ENCODE data around the gene INPP5A. TPM values are rescaled to one million over a fixed set of nuclear protein-coding genes. Genes with fewer than 3 reads are reported as not detected.

The INPP5A gene
- total and polyA plus RNA-seq, 9 of the 15 experiments (the other 6 are each of a cell fraction or from before 2014, with no cell fraction given): 0.66 to 11.6 (median 7.7) TPM

- no peak for TF ChIP-seq E2F5 (CRISPR knock-in tag; IDR thresholded peaks at IDR 0.05)
Measured at GRCh38 chr10:132654121-132654571, 116.6 kb downstream of the INPP5A start (continued).

- peaks cover 0 to 19% of the 10 kb centered on the region in 2 experiments; a peak in 2 of 5 replicates for H3K4me1 ChIP-seq (replicated peaks in 1 of 2; ENCODE audit: control insufficient read depth in 2 of 2, insufficient read depth in 2 of 2, low read length in 2 of 2)
- no peaks in the 10 kb centered on the region for H3K9me3 ChIP-seq (replicated peaks; ENCODE audit: control insufficient read depth, insufficient read depth, low read depth, low read length)
- H3K27ac ChIP-seq (ENCODE audit: extremely low read depth, low read depth, low read length): no peak overlapping the region
- DNase-seq (ENCODE audit: extremely low read depth in 1 of 4, low spot score in 3 of 4): peak; percentile 64 to 82 (median 80)
- peak; percentile 91 for ATAC-seq
- no peaks in the 10 kb centered on the region for H3K27me3 ChIP-seq (ENCODE audit: control insufficient read depth in 2 of 2, insufficient read depth in 2 of 2, low read length in 2 of 2)
- in situ Hi-C loops (cut with MboI) (loop anchor here (25.0 kb wide), 1 partner anchor 457 kb away; no protein-coding TSS in a partner anchor), intact Hi-C loops (cut with micrococcal nuclease) (loop anchor here (10.0 kb wide), 1 partner anchor 140 kb away; no protein-coding TSS in a partner anchor)
- ChIA-PET CTCF (ENCODE audit: low intra/inter-chr PET ratio) (interaction anchor here (0.6 to 1.6 kb wide), 4 partner anchors 137 to 464 kb away, joined by 3 to 4 read pairs (median 3); no protein-coding TSS in a partner anchor), POLR2A (interaction anchor here (0.6 kb wide), 1 partner anchor 536 kb away, joined by 3 read pairs; no protein-coding TSS in a partner anchor)
- no peak overlapping the region for H2AFZ ChIP-seq (ENCODE audit: low read depth, low read length)
- no peaks in the 10 kb centered on the region for H3K9me1 ChIP-seq (ENCODE audit: control insufficient read depth, insufficient read depth, low read length)
- FAIRE-seq: no peak
- H3K9ac ChIP-seq (ENCODE audit: insufficient read depth in 1 of 2, low read depth in 2 of 2, low read length in 2 of 2): no peak overlapping the region
- no peaks in the 10 kb centered on the region for H3K79me2 ChIP-seq (ENCODE audit: control insufficient read depth, insufficient read depth, low read length)
- H3K36me3 ChIP-seq (ENCODE audit: control insufficient read depth, insufficient read depth, low read length): no peaks in the 10 kb centered on the region
- H3K4me2 ChIP-seq (ENCODE audit: insufficient read depth, low read length): no peak overlapping the region
- H3K4me3 ChIP-seq: no peak overlapping the region
- WGBS (ENCODE audit: insufficient coverage, low coverage, missing lambda C conversion rate): 41% methylated on average over 34 of the region's 48 CpGs
- no TSS peak for BruUV-seq (replicated peaks)
- H4K20me1 ChIP-seq (replicated peaks; ENCODE audit: control insufficient read depth, insufficient read depth, low read length): no peaks in the 10 kb centered on the region; the same call in 1 of the 2 replicates
- TF ChIP-seq ARID2 (IDR thresholded peaks at IDR 0.05) (0 out of 2 replicates have a peak, but pooled peaks have one; percentile 24), BRCA1 (IDR thresholded peaks at IDR 0.05) (no peak), BRCA1 (CRISPR knock-in tag; IDR thresholded peaks at IDR 0.05) (no peak), DEAF1 (CRISPR knock-in tag; IDR thresholded peaks at IDR 0.05) (peak; percentile 55; the same call in 1 of the 2 replicates), ZBTB7A (IDR thresholded peaks at IDR 0.05; ENCODE audit: borderline replicate concordance, control insufficient read depth, low read depth, low read length) (peak; percentile 55; the same call in 1 of the 2 replicates), SMC3 (conservative IDR thresholded peaks at IDR 0.05; ENCODE audit: insufficient read depth, low read depth, low read length) (peak; percentile 77; the same call in 1 of the 2 replicates), U2AF2 (optimal IDR thresholded peaks at IDR 0.05; ENCODE audit: low read depth, low read length) (no peak), ZNF740 (CRISPR knock-in tag; IDR thresholded peaks at IDR 0.05) (peak; percentile 97), ZNF740 (tag; IDR thresholded peaks at IDR 0.05) (peak in 1 of 2 experiments; percentile 83; a peak in 2 of 4 replicates), RHOXF2B (CRISPR knock-in tag; conservative IDR thresholded peaks at IDR 0.05) (no peak), U2AF1 (optimal IDR thresholded peaks at IDR 0.05; ENCODE audit: low read depth, low read length) (no peak), CBFB (CRISPR knock-in tag; IDR thresholded peaks at IDR 0.05) (no peak)
Measured at GRCh38 chr10:132654708-132655661, 117.4 kb downstream of the INPP5A start.

All from K562 (cell line).